OCI-LY3 (cell line): ENCODE results near the gene SH2D5.

Source experiments
- H2AFZ ChIP-seq: fragments of 200-600, 300-600 bp; shearing (Covaris generic); 2 replicates; pipeline ENCODE4 v1.6.0; 2014; ENCODE audit warnings: antibody characterized with exemption, low read depth, low read length
- H3K27ac ChIP-seq: fragments of 200-600, 300-600 bp; sonication (generic); 2 replicates; pipeline ENCODE4 v1.5.1; 2014; ENCODE audit warnings: mild to moderate bottlenecking, low read length, moderate library complexity, mixed read lengths
- H3K27me3 ChIP-seq: fragments of 200-600, 300-600 bp; sonication (generic); 2 replicates; pipeline ENCODE4 v1.6.1; 2014; ENCODE audit warnings: low read depth, low read length, mixed read lengths
- H3K36me3 ChIP-seq: fragments of 200-600, 300-600 bp; sonication (generic); replicated peaks from 2 replicates; pipeline ENCODE3; 2014; ENCODE audit warnings: low read depth, low read length, mixed read lengths
- H3K4me1 ChIP-seq: fragments of 300-600, 200-600 bp; sonication (generic); 2 replicates; pipeline ENCODE4 v1.6.1; 2014; ENCODE audit warnings: low read length, mixed read lengths
- H3K4me2 ChIP-seq: fragments of 200-600, 300-600 bp; sonication (generic); 2 replicates; pipeline ENCODE4 v1.6.1; 2014; ENCODE audit warnings: low read length, mixed read lengths
- H3K4me3 ChIP-seq: fragments of 300-600, 200-600 bp; sonication (generic); 2 replicates; pipeline ENCODE4 v1.5.1; 2014; ENCODE audit warnings: antibody characterized with exemption, mild to moderate bottlenecking, low read length, moderate library complexity
- H3K79me2 ChIP-seq: fragments of 300-600, 200-600 bp; shearing (Covaris generic); 2 replicates; pipeline ENCODE4 v1.6.1; 2014; ENCODE audit warnings: mild to moderate bottlenecking, low read length, mixed read lengths
- H3K9ac ChIP-seq: fragments of 300-600, 200-600 bp; shearing (Covaris generic); 2 replicates; pipeline ENCODE4 v1.6.0; 2014; ENCODE audit warnings: mild to moderate bottlenecking, low read length, moderate library complexity
- H3K9me3 ChIP-seq: fragments of 200-600, 300-600 bp; shearing (Covaris generic); 2 replicates; pipeline ENCODE4 v1.6.1; 2014; ENCODE audit warnings: low read length, mixed read lengths; ENCODE audit not compliant: insufficient read depth
- H4K20me1 ChIP-seq: fragments of 200-600, 300-600 bp; sonication (generic); 2 replicates; pipeline ENCODE4 v1.6.1; 2016; ENCODE audit warnings: low read length, mixed read lengths; ENCODE audit not compliant: insufficient read depth
- CTCF ChIP-seq: fragments of 200-600, 300-600 bp; sonication (generic); IDR thresholded peaks from 2 replicates; pipeline ENCODE4 v1.5.1; 2014; ENCODE audit warnings: antibody characterized with exemption, low read length, low read depth
- EZH2phosphoT487 ChIP-seq: fragments of 200-600 bp; shearing (Covaris generic); IDR thresholded peaks from 2 replicates; pipeline ENCODE4 v1.6.1; 2018; ENCODE audit warnings: antibody characterized with exemption, mixed run types, low read depth

SH2D5 gene

GRCh38 chr1:20710469-20711284 is 21.8 kb downstream of the SH2D5 start:
- TF ChIP-seq CTCF = no peak
- no peak for TF ChIP-seq EZH2phosphoT487
- Histone ChIP-seq H3K36me3 (no peaks in the 10 kb centered on the region), H3K27ac (no peak overlapping the region), H3K27me3 (no peaks in the 10 kb centered on the region), H4K20me1 (no peaks in the 10 kb centered on the region), H3K9me3 (no peaks in the 10 kb centered on the region), H3K9ac (no peak overlapping the region), H2AFZ (no peak overlapping the region), H3K4me3 (no peak overlapping the region), H3K4me1 (no peaks in the 10 kb centered on the region), H3K79me2 (no peaks in the 10 kb centered on the region), H3K4me2 (no peak overlapping the region)

GRCh38 chr1:20709868-20710267 is 22.6 kb downstream of the SH2D5 start:
- H3K27me3 ChIP-seq = no peaks in the 10 kb centered on the region
- no peaks in the 10 kb centered on the region for H3K36me3 ChIP-seq
- H3K9ac ChIP-seq = no peak overlapping the region
- no peak for TF ChIP-seq CTCF
- TF ChIP-seq EZH2phosphoT487 = no peak
- H3K4me3 ChIP-seq = no peak overlapping the region
- no peaks in the 10 kb centered on the region for H3K9me3 ChIP-seq
- H2AFZ ChIP-seq = no peak overlapping the region
- no peak overlapping the region for H3K27ac ChIP-seq
- no peaks in the 10 kb centered on the region for H3K79me2 ChIP-seq
- no peak overlapping the region for H3K4me2 ChIP-seq
- no peaks in the 10 kb centered on the region for H3K4me1 ChIP-seq
- no peaks in the 10 kb centered on the region for H4K20me1 ChIP-seq

- TF ChIP-seq EZH2phosphoT487 = no peak
- no peak for TF ChIP-seq CTCF
- H3K79me2 ChIP-seq = no peaks in the 10 kb centered on the region
- no peak overlapping the region for H3K4me3 ChIP-seq
- H3K36me3 ChIP-seq = no peaks in the 10 kb centered on the region
- no peaks in the 10 kb centered on the region for H3K4me1 ChIP-seq
- no peaks in the 10 kb centered on the region for H4K20me1 ChIP-seq
- no peak overlapping the region for H3K9ac ChIP-seq
- H3K27me3 ChIP-seq = no peaks in the 10 kb centered on the region
- no peak overlapping the region for H2AFZ ChIP-seq
- H3K27ac ChIP-seq = no peak overlapping the region
- H3K4me2 ChIP-seq = no peak overlapping the region
- no peaks in the 10 kb centered on the region for H3K9me3 ChIP-seq
Observed at GRCh38 chr1:20708891-20709290, 23.6 kb downstream of the SH2D5 start.

- no peaks in the 10 kb centered on the region for H3K36me3 ChIP-seq
- H3K27me3 ChIP-seq = no peaks in the 10 kb centered on the region
- no peak overlapping the region for H3K9ac ChIP-seq
- H4K20me1 ChIP-seq = no peaks in the 10 kb centered on the region
- no peak overlapping the region for H3K4me3 ChIP-seq
- H3K4me2 ChIP-seq = no peak overlapping the region
- H3K9me3 ChIP-seq = no peaks in the 10 kb centered on the region
- H3K79me2 ChIP-seq = no peaks in the 10 kb centered on the region
- no peak for TF ChIP-seq EZH2phosphoT487
- no peak for TF ChIP-seq CTCF
- H3K27ac ChIP-seq = no peak overlapping the region
- no peaks in the 10 kb centered on the region for H3K4me1 ChIP-seq
- H2AFZ ChIP-seq = no peak overlapping the region
Observed at GRCh38 chr1:20708057-20708456, 24.4 kb downstream of the SH2D5 start.
